Measurements from ENCODE around the gene TPP2.

GRCh38 chr13:102569488-102569887, 27.3 kb upstream of the TPP2 start:
- no peak for TF ChIP-seq EZH2 (IDR thresholded peaks at IDR 0.05; ENCODE audit: borderline replicate concordance, low read length)
- TF ChIP-seq, protein P1, sequence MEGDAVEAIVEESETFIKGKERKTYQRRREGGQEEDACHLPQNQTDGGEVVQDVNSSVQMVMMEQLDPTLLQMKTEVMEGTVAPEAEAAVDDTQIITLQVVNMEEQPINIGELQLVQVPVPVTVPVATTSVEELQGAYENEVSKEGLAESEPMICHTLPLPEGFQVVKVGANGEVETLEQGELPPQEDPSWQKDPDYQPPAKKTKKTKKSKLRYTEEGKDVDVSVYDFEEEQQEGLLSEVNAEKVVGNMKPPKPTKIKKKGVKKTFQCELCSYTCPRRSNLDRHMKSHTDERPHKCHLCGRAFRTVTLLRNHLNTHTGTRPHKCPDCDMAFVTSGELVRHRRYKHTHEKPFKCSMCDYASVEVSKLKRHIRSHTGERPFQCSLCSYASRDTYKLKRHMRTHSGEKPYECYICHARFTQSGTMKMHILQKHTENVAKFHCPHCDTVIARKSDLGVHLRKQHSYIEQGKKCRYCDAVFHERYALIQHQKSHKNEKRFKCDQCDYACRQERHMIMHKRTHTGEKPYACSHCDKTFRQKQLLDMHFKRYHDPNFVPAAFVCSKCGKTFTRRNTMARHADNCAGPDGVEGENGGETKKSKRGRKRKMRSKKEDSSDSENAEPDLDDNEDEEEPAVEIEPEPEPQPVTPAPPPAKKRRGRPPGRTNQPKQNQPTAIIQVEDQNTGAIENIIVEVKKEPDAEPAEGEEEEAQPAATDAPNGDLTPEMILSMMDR (IDR thresholded peaks at IDR 0.05; ENCODE audit: low read length) = no peak
